Dermis blood vessel endothelial cell (primary cell): ENCODE data around the gene GRK3. TPM values are rescaled to one million over a fixed set of nuclear protein-coding genes. Genes with fewer than 3 reads are reported as not detected.

Source experiments
- DNase-seq: peaks from one replicate; pipeline ENCODE4 v3.0.0; 2010
- total RNA-seq: library from RNA; depleted of rRNA; stranded (reverse); fragments of >200 nt; gene quantifications from 2 replicates; pipeline ENCODE4 v1.2.3, GENCODE V29; 2014

GRK3 gene
- total RNA-seq, 1 donor from 2014 or later = 0.51 TPM

DNA sequence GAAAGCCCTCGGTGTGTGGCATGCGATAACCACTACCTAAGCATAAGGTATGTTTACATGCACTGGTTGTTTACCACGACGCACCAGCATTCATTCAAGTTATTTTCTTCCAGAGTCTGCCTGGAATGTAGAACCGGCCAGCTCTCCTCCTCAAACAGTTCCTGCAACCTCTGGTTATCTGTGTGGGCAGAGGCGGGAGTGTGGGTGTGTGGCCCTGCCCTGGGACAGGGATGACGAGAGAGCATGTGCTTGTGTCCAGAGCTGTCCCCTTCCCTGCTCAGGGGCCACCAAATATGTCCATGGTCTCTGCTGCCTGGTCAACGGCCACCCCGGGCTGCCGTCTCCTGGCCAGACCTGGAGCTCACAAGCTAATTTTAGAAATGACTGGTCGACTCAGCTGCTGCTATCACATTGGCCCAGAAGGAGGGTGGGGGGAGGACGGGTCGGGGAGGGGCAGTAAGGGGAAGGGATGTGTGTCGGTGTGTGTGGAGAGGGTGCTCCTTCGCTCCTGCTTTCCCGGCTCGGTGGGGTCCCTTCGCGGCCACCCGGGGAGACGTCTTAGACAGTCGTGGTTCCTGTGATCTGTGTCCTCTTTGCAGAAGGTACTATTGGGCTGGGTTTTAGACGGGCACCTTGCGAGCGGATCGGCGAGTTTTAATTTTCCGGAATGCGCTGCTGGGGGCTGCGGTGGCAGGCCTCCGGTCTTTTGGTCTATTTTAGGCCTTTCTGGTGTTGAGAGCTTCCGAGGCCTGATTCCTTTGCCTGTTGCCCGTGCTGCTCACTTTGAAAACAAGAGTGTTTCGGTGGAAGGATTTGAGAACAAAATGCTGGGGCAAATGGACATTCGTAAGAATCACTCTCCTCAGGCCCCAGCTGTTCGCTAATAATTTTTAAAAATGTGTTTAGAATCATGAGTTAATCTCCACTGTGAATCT is 177.5 kb downstream of the GRK3 start, which contains the start of gene MYO18B:
Gene MYO18B, plus strand, starts transcription at position 497 of the 935 bp plus-strand sequence. CDS start 18,905 bp downstream, outside the sequence.
- DNase-seq = no peak

GRCh38 chr22:25742918-25743708 is 178.6 kb downstream of the GRK3 start:
- DNase-seq = no peak

- no peak for DNase-seq
These were observed 180.2 kb downstream of the GRK3 start for GRCh38 chr22:25744694-25745093.

DNA sequence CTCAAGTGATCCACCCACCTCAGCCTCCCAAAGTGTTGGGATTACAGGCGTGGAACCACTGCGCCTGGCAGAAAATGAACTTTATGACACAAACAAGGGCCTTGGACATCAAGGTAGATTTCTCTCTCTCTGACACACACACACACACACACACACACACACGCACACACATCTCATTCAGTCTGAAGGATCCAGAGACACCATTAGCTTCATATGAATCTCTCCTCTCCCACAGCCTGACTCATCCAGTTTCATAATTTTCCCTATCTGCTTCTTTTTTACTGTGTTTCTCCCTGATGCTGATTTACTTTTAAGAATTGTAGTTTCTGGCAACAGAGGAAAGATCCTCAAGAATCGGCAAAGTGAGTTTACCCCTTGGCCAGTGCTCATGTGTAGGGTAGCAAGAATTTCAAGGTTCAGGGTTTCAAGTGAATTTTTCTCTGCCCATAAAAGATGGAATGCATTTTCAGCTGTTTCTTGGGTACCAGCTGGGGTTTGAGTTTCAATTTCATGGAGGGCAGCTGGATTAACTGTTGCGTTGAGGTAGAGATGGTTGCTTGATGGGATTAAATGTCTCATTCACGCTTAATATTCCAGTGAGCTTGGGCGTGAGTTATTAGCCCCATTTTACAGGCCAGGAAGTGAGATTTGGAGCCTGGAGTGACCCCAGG is 181.0 kb downstream of the GRK3 start:
- DNase-seq = no peak

DNA sequence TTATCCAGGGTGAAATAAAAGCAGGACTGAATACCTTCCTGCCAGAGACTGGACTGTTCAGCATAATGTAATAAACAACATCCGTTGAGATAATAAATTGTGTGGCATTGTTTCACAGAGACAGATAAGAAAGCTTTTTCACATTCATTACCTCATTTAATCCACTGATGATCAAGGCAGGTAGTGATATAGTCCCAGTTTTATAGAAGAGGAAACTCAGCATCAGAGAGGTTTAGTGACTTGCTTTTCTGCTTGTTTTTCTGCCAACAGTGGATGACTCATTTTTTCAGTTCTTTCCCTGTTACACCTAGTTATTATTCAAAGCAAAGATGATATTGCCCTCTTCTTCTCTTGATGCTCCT is 181.5 kb downstream of the GRK3 start:
- DNase-seq = peak; percentile 50

- DNase-seq = peak; percentile 77
These were observed 182.9 kb downstream of the GRK3 start for GRCh38 chr22:25747245-25747944.

DNA sequence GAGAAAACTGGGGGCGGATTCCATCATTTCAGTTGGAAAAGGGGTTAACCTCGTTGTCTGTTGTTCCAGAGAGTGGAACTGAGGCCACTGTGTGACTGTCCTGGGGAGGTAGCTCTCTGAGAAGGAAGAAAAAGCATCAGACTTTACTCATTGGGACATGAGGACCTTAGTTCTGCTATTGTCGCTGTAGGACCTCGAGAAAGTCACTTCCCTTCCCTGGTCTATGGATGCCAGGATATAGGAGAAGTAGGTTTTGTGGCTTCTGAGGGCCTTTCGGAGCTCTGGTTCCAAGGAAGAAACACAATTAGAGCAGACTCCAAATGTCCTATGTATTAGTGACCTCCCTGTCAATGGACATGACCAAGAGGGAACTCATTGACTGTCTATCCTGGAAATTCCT is 183.7 kb downstream of the GRK3 start:
- DNase-seq = no peak

GRCh38 chr22:25748704-25749103 is 184.2 kb downstream of the GRK3 start:
- no peak for DNase-seq

DNA sequence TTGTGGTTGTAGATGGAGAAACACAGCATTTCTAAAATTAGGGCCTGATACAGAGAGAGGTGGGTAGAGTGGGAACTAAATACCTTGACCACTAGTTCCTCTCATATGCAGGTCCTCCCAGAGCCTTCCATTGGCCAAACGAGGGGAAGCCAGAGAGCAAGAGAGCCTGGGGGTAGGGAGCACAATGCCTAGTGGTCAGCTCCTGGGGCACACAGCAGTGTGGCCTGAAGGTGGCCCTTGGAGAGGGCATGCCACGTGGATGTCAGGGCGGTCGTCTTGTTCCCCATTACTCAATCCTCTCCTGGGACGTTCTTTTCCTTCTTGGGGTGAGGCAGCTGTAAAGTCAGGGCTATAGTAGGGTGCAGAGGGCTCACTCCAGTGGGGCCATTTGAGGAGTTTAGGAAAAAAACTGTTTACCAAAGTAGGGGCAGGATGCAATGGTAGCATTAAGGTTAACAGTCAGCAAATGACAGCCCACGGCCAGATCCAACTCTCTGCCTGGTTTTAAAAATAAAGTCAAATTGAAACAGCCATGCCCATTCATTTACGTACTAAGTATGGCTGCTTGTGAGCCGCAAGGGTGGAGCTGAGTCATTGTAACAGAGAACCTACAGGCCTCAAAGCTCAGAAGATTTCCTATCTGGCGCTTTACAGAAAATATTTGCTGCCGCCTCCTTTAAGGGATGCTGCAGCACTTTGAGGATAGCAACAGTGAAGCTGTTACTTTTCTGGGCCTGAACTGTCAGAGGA is 185.1 kb downstream of the GRK3 start:
- DNase-seq = no peak

DNA sequence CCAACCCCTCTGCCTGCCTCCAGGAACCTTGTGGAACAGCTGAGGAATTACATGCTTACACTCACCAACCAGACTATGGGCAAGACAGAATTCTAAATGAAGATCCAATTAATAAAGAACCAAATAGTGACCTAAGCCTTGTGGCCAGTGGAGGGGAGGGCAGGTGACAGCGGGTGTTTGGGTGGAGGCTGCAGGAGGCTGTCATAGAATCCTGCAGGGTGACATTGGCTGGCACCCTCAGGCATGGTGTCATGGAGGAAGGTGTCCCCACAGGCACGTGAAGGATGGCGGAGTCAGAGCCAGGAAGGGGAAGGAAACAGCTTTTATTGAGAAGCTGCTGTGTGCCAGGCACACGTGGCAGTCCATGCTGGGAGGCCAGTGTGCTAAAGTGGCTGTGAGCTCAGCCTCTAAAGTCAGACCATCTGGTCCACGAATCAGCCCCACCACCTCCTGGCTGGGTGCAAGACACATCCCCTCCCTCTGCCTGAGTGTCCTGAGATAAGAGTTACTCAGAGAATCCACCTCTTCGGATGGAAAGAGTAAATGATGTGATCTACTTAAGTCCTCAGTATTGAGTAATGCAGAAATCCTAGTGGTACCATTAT is 186.2 kb downstream of the GRK3 start:
- no peak for DNase-seq

GRCh38 chr22:25751174-25751581 is 186.7 kb downstream of the GRK3 start:
- DNase-seq = no peak

DNA sequence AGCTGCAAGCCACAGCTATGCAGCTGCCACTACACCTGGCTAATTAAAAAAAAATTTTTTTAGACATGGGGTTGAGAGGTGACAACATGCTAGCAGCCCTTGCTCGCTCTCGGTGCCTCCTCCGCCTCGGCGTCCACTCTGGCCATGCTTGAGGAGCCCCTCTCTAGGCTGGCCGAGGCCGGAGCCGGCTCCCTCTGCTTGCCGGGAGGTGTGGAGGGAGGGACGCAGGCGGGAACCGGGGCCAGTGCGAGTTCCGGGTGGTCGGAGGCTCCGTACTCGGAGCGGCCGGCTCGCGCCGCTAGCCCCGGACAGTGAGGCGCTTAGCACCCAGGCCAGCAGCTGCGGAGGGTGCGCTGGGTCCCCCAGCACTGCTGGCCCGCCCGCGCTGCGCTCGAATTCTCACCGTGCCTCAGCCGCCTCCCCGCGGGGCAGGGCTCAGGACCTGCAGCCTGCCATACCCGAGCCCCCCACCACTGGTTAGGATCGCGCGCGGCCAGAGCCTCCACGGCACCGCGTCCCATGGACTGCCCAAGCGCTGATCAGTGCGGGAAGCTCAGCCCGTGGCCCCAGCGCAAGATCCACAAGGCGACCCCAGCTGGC is 188.2 kb downstream of the GRK3 start:
- DNase-seq = no peak

- no peak for DNase-seq
These were observed 188.8 kb downstream of the GRK3 start for GRCh38 chr22:25753252-25753651.

GRCh38 chr22:25754527-25755202 is 190.2 kb downstream of the GRK3 start:
- DNase-seq = peak; percentile 91

- peak; percentile 35 for DNase-seq
These were observed 193.2 kb downstream of the GRK3 start for GRCh38 chr22:25757686-25758085.

DNA sequence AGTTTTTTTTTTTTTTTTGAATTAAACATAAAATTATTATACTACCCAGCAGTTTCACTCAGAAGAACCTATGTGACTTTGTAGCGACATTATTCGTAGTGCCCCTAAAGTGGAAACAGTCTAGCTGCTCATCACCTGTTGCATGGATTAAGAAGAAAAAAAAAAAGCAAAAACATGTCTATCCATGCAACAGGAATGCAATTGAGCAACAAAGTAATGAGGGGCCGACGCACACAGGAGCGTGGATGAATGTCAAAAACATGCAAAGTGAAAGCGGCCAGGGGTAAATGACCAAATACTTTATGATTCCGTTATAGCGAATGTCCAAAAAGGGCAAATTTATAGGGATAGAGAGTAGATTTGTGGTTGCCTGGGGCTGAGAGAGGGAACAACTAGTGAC is 193.8 kb downstream of the GRK3 start:
- DNase-seq = no peak

GRCh38 chr22:25759825-25760231 is 195.4 kb downstream of the GRK3 start:
- DNase-seq = peak; percentile 96

DNA sequence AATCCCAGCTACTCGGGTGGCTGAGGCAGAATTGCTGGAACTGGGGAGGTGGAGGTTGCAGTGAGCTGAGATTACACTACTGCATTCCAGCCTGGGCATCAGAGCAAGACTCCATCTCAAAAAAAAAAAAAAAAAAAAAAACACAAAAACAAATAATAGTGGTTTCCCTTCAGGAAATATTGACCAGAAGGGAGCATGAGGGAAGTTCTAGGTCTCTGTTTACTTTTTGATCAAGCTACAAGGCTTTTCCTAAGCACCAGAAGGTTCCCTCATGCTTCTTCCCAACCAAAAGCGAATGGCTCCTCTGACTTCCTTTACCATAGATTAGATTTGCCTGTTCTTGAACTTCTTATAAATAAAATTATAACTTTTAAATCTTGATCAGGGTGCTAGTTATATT is 195.8 kb downstream of the GRK3 start:
- DNase-seq = no peak

GRCh38 chr22:25760848-25761595 is 196.5 kb downstream of the GRK3 start:
- no peak for DNase-seq
